GM19023 (cell line): ENCODE measurements around the gene RALGAPB.
"Not testable (repeated sequence)": the region's sequence is repeated elsewhere in the genome, so short reads cannot be mapped to it uniquely, and the experiment has no call there.

Experiments used
- ATAC-seq: cut with Tn5 transposase; IDR thresholded peaks from one replicate; pipeline ENCODE4 v1.9.1; 2021; ENCODE audit warnings: mild to moderate bottlenecking, moderate library complexity; ENCODE audit not compliant: unreplicated experiment

Gene RALGAPB

DNA sequence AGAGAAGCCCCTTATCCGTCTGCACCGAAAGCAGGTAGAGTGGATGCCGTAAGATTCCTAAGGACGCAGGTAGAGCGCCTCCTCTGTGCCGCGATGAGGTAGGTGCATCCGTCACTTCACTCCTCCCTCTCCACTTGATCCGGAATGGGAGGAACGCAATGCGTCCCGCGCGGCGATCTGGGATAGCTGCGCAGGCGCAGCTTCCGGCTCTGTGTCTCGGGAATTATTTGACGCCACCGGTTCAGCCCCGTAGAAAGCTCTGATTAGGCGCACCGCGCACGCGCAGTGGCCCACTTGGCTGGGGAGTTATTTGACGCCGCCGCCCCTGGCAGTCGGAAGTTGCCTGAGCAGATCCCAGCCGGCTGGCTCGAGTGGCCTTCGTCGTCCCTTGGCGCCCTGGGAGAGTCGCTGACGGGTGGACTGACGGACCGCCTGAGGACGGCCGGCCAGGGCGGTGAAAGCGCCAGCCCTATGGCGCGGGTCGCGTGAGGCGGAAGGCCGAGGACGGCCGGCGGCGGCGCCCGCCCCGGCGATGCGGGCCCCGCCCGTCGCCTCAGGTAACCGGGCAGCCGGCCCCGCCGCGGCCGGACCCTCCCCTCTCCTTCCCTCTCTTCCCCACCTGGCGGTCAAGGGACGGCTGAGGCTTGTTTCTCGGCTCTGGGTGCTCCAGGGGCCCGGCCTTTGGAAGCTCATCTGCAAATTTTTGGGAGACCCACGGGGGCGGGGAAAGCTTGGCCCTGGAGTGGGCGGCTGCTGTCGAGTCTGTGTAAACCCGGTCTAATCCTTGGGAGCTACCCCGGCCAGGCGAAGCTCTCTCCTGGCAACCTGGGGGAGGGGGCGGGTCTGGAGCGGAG, at the start of gene RALGAPB:
Gene RALGAPB, plus strand, starts transcription at position 331 of the 854 bp plus-strand sequence. CDS start 15,590 bp downstream, outside the sequence.
- ATAC-seq = peak; percentile 93

DNA sequence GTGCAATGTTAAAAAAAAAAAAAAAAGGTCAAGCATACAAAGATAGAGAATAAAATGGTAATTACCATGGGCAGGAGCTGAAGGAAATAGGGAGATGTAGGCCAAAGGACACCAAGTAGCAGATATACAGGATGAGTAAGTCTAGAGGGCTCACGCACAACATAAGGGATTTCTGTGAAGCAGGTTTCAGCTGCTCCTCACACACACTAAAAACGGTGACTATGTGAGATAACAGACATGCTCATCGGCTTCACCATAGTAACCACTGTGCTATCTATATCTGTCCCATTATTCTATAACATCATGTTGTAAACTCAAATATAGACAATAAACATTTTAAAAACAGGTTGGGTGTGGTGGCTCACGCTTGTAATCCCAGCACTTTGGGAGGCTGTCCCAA, 49.1 kb upstream of the RALGAPB start:
- no peak for ATAC-seq

GRCh38 chr20:38424401-38424800, 48.2 kb upstream of the RALGAPB start:
- ATAC-seq = no peak

DNA sequence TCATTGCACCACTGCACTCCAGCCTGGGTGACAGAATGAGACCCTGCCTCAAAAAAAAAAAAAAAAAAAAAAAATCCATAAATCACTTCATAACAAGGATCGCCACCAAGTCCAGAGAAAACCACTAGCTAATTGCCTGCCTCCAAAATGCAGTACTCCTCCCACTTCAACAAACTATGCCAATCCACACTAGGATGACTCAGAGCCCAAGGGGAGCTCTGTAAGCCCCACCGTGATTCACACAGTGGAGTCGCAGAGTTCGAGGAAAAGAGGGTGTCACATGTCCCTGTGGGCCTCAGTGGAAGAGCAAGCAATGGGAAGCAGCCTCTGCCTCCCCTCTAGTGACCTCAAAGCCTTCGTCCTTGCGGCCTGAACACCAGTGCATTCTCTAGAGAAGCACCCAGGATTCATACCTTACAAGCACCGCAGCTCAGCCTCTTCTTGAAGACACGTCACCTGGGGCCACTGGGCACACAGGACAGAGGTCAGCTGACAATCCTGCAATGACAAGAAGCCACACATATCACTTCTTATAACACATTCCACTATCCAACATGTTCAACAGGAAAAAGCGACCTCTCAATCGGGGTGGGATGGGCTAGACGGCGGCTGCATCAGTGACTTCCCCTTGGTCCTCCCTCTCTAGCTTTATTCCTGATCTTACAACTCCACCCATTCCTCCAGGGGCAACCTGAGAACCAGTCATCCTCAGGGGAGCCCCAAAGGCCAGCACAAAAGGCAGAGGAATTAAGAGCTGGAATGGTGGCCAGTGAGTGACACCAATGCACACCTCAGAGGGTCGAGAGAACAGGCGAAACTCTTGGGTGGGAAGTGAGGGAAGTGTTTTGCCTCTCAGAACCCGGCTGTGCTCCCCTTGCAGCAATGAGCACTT, 46.4 kb upstream of the RALGAPB start:
- ATAC-seq = no peak

GRCh38 chr20:38427655-38428023, 45.0 kb upstream of the RALGAPB start:
- ATAC-seq = no peak

GRCh38 chr20:38428800-38429199, 43.8 kb upstream of the RALGAPB start:
- ATAC-seq = no peak

GRCh38 chr20:38429301-38429700, 43.3 kb upstream of the RALGAPB start:
- no peak for ATAC-seq

- no peak for ATAC-seq
Observed at GRCh38 chr20:38430679-38431325, 41.8 kb upstream of the RALGAPB start.

DNA sequence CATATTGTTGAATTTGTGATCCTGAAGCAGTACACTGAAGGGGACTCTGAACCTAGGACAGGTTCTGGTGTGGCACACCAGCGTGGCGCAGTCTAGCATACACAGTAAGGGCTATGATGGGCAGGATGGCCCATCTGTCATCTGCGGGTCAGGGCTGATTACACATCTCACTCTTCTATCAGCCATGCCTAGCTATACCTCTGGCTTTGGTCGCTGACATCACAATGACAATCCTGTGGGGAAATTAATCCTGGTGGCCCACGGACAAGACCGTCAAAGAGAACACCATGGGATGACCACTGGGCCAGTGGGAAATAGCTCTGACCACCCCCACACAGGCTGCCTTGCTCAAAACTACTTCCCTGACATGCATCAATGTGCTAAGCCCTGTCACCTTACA, 40.4 kb upstream of the RALGAPB start:
- ATAC-seq = no peak

- ATAC-seq = not testable (repeated sequence)
Observed at GRCh38 chr20:38432870-38433269, 39.8 kb upstream of the RALGAPB start.

- no peak for ATAC-seq
Observed at GRCh38 chr20:38433304-38433972, 39.2 kb upstream of the RALGAPB start.

GRCh38 chr20:38434301-38434741, 38.3 kb upstream of the RALGAPB start:
- ATAC-seq = no peak

GRCh38 chr20:38434770-38435554, 37.7 kb upstream of the RALGAPB start, which contains the start of gene SNHG17:
TSS of gene SNHG17 (minus strand) at chr20:38435328.
- peak; percentile 64 for ATAC-seq

- ATAC-seq = no peak
Observed at GRCh38 chr20:38435555-38435939, 37.1 kb upstream of the RALGAPB start.

DNA sequence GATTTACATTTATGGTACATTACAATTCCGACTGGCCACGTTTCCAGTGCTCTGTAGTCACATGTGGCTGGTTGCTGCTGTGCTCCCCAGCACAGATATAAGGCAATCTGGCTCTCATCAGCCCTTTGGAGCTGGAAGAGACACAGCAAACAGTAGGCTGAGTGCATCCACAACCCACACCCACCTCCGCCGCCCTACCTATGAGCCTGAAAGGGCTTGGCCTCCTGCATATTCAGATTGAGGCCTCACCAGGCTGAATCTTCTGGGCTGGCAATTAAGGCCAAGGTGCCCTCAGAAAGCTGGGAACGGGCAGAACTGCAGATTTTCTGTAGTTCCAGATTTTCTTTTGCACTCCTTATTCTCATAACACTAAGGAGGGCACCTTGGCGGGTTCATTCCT, 34.8 kb upstream of the RALGAPB start:
- no peak for ATAC-seq

DNA sequence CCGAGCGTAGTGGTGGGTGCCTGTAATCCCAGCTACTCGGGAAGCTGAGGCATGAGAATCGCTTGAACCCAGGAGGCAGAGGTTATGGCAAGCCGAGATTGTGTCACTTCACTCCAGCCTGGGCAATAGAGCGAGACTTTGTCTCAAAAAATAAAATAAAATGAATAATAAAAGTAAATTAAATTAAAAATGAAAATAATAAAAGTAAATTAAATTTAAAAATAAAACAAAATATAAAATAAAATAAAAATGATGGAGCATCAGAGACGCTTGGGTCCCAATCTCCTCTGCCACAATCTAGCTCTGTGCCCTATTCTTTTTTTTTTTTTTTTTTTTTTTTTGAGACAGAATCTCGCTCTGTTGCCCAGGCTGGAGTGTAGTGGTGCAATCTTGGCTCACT, 31.5 kb upstream of the RALGAPB start:
- not testable (repeated sequence) for ATAC-seq

DNA sequence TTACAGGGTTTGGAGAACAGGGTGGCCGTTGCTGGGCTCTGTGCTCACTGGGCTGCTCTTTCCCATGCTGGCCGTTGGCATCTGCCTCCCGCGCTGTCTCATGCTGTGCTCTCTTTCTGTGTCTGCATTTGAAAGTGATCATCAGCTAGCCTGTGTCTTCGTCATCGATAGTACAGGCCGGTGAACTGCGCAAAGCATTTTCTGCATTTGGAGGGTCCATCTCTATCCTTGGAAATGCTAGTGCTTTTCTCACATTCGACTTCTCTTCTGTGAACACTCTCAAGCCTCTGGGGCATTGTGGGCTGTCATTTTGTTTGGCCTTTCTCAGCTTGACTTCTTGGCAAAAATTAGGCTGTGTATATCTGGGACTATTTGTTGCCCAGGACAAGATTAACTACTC, 30.7 kb upstream of the RALGAPB start:
- no peak for ATAC-seq

DNA sequence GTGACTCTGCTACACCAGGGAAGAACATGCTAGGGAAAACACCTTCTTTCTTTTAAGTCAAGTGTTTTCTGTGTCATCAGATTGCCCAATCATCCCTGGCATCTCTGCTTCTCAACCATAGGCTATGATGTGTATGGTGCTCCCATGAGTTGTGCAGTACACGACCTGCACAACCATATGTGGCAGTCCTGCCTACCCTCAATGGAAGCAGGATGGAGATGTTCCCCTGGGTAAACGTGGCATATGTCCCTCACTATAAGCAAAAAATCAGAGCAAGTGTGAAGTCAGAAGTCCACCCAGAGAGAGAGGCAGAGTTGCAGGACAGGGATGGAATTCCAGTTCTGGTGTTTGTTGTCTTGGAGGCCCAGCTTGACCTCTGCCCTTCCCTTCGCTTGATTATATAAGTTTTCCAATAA, 27.3 kb upstream of the RALGAPB start:
- ATAC-seq = no peak

DNA sequence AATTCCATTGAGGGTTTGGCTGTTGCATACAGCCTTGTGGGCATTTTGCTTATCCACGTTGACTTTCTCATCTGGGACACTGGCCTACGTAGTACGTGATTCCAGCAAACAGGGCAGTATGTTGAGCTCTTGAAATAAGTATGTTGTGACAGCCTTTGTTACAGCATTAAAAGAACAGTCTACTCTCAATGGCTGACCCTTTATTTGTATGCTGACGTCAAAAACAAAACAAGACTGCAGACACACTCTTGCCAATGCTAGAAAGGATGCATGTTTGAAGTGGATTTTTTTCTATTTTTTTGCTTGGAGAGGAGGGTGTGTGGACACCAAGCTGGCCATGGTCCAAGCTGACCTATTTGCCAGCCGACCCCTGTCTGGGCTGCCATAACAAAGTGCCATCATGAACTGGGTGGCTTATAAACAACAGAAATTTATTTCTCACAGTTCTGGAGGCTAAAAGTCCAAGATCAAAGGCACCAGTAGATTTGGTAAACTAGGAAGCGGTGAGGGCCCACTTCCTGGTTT, 26.7 kb upstream of the RALGAPB start:
- ATAC-seq = no peak
